Measurements from ENCODE around the gene ITGA2B.

The ITGA2B gene

DNA sequence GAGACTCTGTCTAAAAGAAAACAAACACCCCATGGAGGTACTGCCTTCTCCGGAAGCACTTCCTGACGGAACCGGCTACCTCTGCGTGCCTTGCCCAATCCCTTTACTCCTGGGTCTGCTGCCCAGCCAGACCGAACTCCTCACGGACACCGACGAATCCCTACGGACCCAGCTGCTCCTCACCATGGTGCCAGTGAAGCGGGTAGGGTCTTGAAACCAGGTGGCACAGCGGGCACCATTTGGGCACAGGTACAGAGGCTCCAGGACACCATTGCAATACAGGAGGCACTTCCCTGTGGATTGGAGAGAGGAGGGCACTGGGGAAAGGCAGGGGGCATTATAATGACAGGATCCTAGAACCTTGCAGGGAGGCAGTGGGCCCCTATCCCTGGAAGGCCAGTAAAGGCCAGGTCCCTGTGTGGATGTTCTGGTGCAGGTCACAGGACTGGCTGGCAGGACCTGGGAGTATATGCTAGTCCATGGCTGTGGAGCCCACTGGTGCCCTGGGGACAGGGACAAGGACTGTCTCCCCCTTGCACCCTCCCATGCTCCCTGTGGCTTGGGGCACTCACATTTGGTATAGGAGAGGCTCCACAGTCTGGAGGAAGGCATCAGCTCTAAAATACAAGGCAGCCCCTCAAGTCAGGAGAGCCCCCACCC is 67.1 kb downstream of the ITGA2B start:
- H3K4me1 ChIP-seq (ENCODE audit: control insufficient read depth, insufficient read depth, low read length, poor library complexity, severe bottlenecking) = peaks cover 8% of the 10 kb centered on the region
- no peak overlapping the region for H3K27ac ChIP-seq (ENCODE audit: insufficient read depth, low read length, poor library complexity, severe bottlenecking)
- DNase-seq = no peak
- H3K4me3 ChIP-seq (ENCODE audit: insufficient read depth, low read depth, low read length, poor library complexity, severe bottlenecking) = no peak overlapping the region
- peaks cover under 1% of the 10 kb centered on the region for H3K27me3 ChIP-seq (replicated peaks; ENCODE audit: control insufficient read depth, insufficient read depth, low read length, poor library complexity, severe bottlenecking)
- no peaks in the 10 kb centered on the region for H3K9me3 ChIP-seq (ENCODE audit: control insufficient read depth, low read length)
- H3K36me3 ChIP-seq (ENCODE audit: control insufficient read depth, insufficient read depth, low read length) = peaks cover 25% of the 10 kb centered on the region
